Tibial nerve (tissue), 4 donors: ENCODE measurements around the gene EFCAB6. TPM values are rescaled to one million over a fixed set of nuclear protein-coding genes. Genes with fewer than 3 reads are reported as not detected.

Experiments
- DNase-seq, 2 donors: peaks; one replicate each; pipeline ENCODE4 v3.0.0-alpha.2; 2019; ENCODE audit warnings: low spot score in 2 of 2
- H3K27ac ChIP-seq, 4 donors: fragments of 200-600 bp; sonication (generic) in 3 of 4; one replicate each; pipeline ENCODE4 v1.5.1; 2017 to 2019; ENCODE audit warnings: mild to moderate bottlenecking in 1 of 4
- H3K27me3 ChIP-seq, 2 donors: fragments of 200-600 bp; sonication (generic) in 1 of 2; one replicate each; pipeline versions ENCODE4 v1.5.1 to v1.6.0; 2017 to 2019
- H3K36me3 ChIP-seq, 3 donors: fragments of 200-600 bp; sonication (generic); one replicate each; pipeline ENCODE4 v1.5.1; 2018 to 2019
- H3K4me1 ChIP-seq, 4 donors: fragments of 200-600 bp; sonication (generic) in 3 of 4; one replicate each; pipeline ENCODE4 v1.5.1; 2017 to 2019
- H3K4me3 ChIP-seq, 4 donors: fragments of 200-600 bp; sonication (generic) in 3 of 4; one replicate each; pipeline ENCODE4 v1.5.1; 2017 to 2019; ENCODE audit warnings: mild to moderate bottlenecking in 1 of 4, moderate library complexity in 1 of 4
- H3K9me3 ChIP-seq, 4 donors: fragments of 200-600 bp; sonication (generic) in 3 of 4; one replicate each; pipeline ENCODE4 v1.5.1; 2017 to 2019
- CTCF ChIP-seq, 5 experiments: fragments of 200-600 bp in 3 of 5; fragments of 450-650 bp in 2 of 5; sonication (generic) in 3 of 5; IDR thresholded peaks; one replicate each; pipeline ENCODE4 v1.5.1; 2016 to 2019; ENCODE audit warnings: antibody characterized with exemption in 5 of 5, mild to moderate bottlenecking in 3 of 5, moderate library complexity in 2 of 5
- EP300 ChIP-seq, 2 donors: sonication (generic); formaldehyde crosslinking; IDR thresholded peaks; one replicate each; pipeline ENCODE4 v1.6.1; 2017; ENCODE audit warnings: antibody characterized with exemption in 2 of 2, mild to moderate bottlenecking in 1 of 2
- POLR2A ChIP-seq, 2 donors: fragments of 450-650 bp; IDR thresholded peaks; one replicate each; pipeline ENCODE4 v1.6.1; 2017; ENCODE audit warnings: antibody characterized with exemption in 2 of 2, mild to moderate bottlenecking in 2 of 2, moderate library complexity in 2 of 2
- WGBS, 2 donors: methylation state at CpG; one replicate each; pipeline ENCODE4 v1.1.5; 2018; 5-methylcytosine and 5-hydroxymethylcytosine counted together
- total RNA-seq, 4 donors: library from RNA; depleted of rRNA; stranded (reverse); fragments of >200 nt; gene quantifications; one replicate each; pipeline ENCODE4 v1.1.0, GENCODE V29; 2016

The EFCAB6 gene
- total RNA-seq, 4 donors from 2014 or later: 3.3 to 9.2 (median 6.8) TPM

GRCh38 chr22:43739851-43740379 lies 72.2 kb downstream of the EFCAB6 start:
- Histone ChIP-seq H3K27me3 (no peaks in the 10 kb centered on the region), H3K36me3 (no peaks in the 10 kb centered on the region), H3K4me3 (no peak overlapping the region), H3K27ac (no peak overlapping the region), H3K9me3 (no peaks in the 10 kb centered on the region), H3K4me1 (peaks cover 0 to 14% (median 3%) of the 10 kb centered on the region in 4 donors)
- no peak for DNase-seq
- 72 to 74% methylated on average over 11 of the region's 11 CpGs for WGBS, 2 donors
- TF ChIP-seq CTCF (IDR thresholded peaks at IDR 0.05) (no peak), EP300 (IDR thresholded peaks at IDR 0.05) (no peak), POLR2A (IDR thresholded peaks at IDR 0.05) (no peak)

GRCh38 chr22:43737150-43737828 lies 74.8 kb downstream of the EFCAB6 start:
- H3K36me3 ChIP-seq: no peaks in the 10 kb centered on the region
- H3K4me3 ChIP-seq: no peak overlapping the region
- H3K27ac ChIP-seq: no peak overlapping the region
- H3K4me1 ChIP-seq: peaks cover 0 to 20% (median 7%) of the 10 kb centered on the region in 4 donors
- no peak for DNase-seq
- H3K27me3 ChIP-seq: no peaks in the 10 kb centered on the region
- WGBS, 2 donors: 95 to 96% methylated on average over 4 of the region's 4 CpGs
- no peaks in the 10 kb centered on the region for H3K9me3 ChIP-seq
- TF ChIP-seq POLR2A (IDR thresholded peaks at IDR 0.05): no peak
- no peak for TF ChIP-seq EP300 (IDR thresholded peaks at IDR 0.05)
- TF ChIP-seq CTCF (IDR thresholded peaks at IDR 0.05): no peak

GRCh38 chr22:43736651-43737050 lies 75.5 kb downstream of the EFCAB6 start:
- no peak for TF ChIP-seq CTCF (IDR thresholded peaks at IDR 0.05)
- no peak for TF ChIP-seq POLR2A (IDR thresholded peaks at IDR 0.05)
- no peaks in the 10 kb centered on the region for H3K9me3 ChIP-seq
- peaks cover 0 to 20% (median 7%) of the 10 kb centered on the region in 4 donors for H3K4me1 ChIP-seq
- 90 to 93% methylated on average over 7 of the region's 7 CpGs for WGBS, 2 donors
- H3K4me3 ChIP-seq: no peak overlapping the region
- no peak overlapping the region for H3K27ac ChIP-seq
- H3K36me3 ChIP-seq: no peaks in the 10 kb centered on the region
- H3K27me3 ChIP-seq: no peaks in the 10 kb centered on the region
- DNase-seq: no peak

DNA sequence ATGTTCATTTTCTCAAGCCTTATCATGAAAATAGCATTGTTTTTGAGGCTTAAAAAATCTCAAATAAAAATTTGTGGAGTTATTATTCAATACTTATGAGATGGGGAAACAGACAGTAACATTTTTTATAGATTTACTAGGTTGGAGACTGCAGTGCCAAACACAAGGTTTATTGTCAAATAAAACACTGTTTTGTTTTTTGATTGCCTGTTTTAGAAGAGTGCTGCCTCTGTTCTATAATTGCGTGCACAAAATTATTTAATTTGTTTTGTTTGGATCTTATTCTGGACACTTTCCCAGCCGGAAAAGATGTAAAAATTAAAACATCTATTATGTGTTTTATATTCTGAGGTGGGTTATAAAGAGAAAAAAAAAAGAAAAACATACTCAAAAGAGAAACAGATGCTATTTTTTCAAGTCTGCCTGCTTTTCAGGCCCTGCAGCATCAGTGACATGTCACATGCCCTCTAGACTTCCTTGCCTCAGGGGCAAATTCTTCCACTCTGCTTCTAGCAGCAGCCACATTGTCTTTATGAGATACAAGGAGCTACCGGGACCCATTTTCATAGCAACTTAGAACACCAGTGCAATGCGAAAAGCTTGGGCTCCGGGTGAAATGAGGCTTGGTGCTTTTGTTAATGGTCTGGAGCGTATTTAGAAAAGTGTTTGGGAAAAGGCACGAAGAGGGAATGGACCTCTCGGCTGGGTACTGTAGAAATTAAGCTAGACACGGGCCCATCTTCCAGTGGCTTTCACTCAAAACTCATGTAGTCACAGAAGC lies 77.5 kb downstream of the EFCAB6 start:
- H3K36me3 ChIP-seq: no peaks in the 10 kb centered on the region
- TF ChIP-seq POLR2A (IDR thresholded peaks at IDR 0.05): no peak
- no peak for TF ChIP-seq EP300 (IDR thresholded peaks at IDR 0.05)
- no peak for TF ChIP-seq CTCF (IDR thresholded peaks at IDR 0.05)

GRCh38 chr22:43733138-43733537 lies 79.0 kb downstream of the EFCAB6 start:
- Histone ChIP-seq H3K9me3 (no peaks in the 10 kb centered on the region), H3K4me3 (no peak overlapping the region), H3K27ac (no peak overlapping the region), H3K36me3 (no peaks in the 10 kb centered on the region), H3K27me3 (no peaks in the 10 kb centered on the region), H3K4me1 (peaks cover 0 to 20% (median 7%) of the 10 kb centered on the region in 4 donors)
- 71 to 79% methylated on average over 2 of the region's 2 CpGs for WGBS, 2 donors
- DNase-seq: no peak
- TF ChIP-seq POLR2A (IDR thresholded peaks at IDR 0.05) (no peak), EP300 (IDR thresholded peaks at IDR 0.05) (no peak), CTCF (IDR thresholded peaks at IDR 0.05) (no peak)

More for the DNA sequence above, 77.5 kb downstream of the EFCAB6 start:
- 19 to 34% methylated on average over 9 of the region's 9 CpGs for WGBS, 2 donors
- H3K4me3 ChIP-seq: no peak overlapping the region
- DNase-seq: no peak
- H3K27me3 ChIP-seq: no peaks in the 10 kb centered on the region
- H3K27ac ChIP-seq: peak overlapping the region in 1 of 4 donors; percentile 43
- peaks cover 0 to 20% (median 7%) of the 10 kb centered on the region in 4 donors for H3K4me1 ChIP-seq
- H3K9me3 ChIP-seq: no peaks in the 10 kb centered on the region
